ENCODE results near the gene PGLYRP2.

GRCh38 chr19:15464394-15465385, 14.6 kb downstream of the PGLYRP2 start, which contains the start of gene RASAL3:
- TF ChIP-seq MAX (IDR thresholded peaks at IDR 0.05; ENCODE audit: low read depth, low read length) (peak; percentile 91), CTCF (IDR thresholded peaks at IDR 0.05; ENCODE audit: low read depth, low read length) (no peak)
